ENCODE data around the gene RGL4. TPM values are rescaled to one million over a fixed set of nuclear protein-coding genes. Genes with fewer than 3 reads are reported as not detected.

RGL4 gene
- total and polyA plus RNA-seq, 2 donors from 2014 or later: 0.60 to 0.80 TPM

- FAIRE-seq: no peak
- Histone ChIP-seq H3K4me1 (ENCODE audit: control insufficient read depth in 2 of 3, insufficient read depth in 2 of 3, low read depth in 1 of 3, low read length in 3 of 3) (peaks cover 0 to 6% (median 0%) of the 10 kb centered on the region in 3 donors), H3K9me3 (ENCODE audit: control insufficient read depth in 2 of 3, insufficient read depth in 1 of 3, low read length in 3 of 3) (no peaks in the 10 kb centered on the region), H3K4me3 (ENCODE audit: low read length in 3 of 3) (no peak overlapping the region), H3K27ac (ENCODE audit: low read depth in 2 of 2, low read length in 2 of 2) (no peak overlapping the region), H3K9ac (ENCODE audit: low read length in 3 of 3) (no peak overlapping the region), H3K27me3 (ENCODE audit: control insufficient read depth, insufficient read depth, low read length) (no peaks in the 10 kb centered on the region), H3K36me3 (ENCODE audit: control insufficient read depth in 2 of 3, insufficient read depth in 3 of 3, low read length in 3 of 3) (peaks cover 0 to 23% (median 19%) of the 10 kb centered on the region in 3 donors)
- no peak for TF ChIP-seq CTCF (IDR thresholded peaks at IDR 0.05; ENCODE audit: borderline replicate concordance, extremely low read depth, insufficient read depth)
- intact Hi-C loops (cut with DNase I): no loop called here
- DNase-seq: no peak
These were observed 2.7 kb upstream of the RGL4 start for GRCh38 chr22:23688121-23688520.

GRCh38 chr22:23688571-23688970 lies 2.2 kb upstream of the RGL4 start:
- intact Hi-C loops (cut with DNase I): no loop called here
- H3K27me3 ChIP-seq (ENCODE audit: control insufficient read depth, insufficient read depth, low read length): no peaks in the 10 kb centered on the region
- FAIRE-seq: no peak
- no peaks in the 10 kb centered on the region for H3K9me3 ChIP-seq (ENCODE audit: control insufficient read depth in 2 of 3, insufficient read depth in 1 of 3, low read length in 3 of 3)
- peaks cover 0 to 22% (median 20%) of the 10 kb centered on the region in 3 donors for H3K36me3 ChIP-seq (ENCODE audit: control insufficient read depth in 2 of 3, insufficient read depth in 3 of 3, low read length in 3 of 3)
- no peak overlapping the region for H3K9ac ChIP-seq (ENCODE audit: low read length in 3 of 3)
- no peak for DNase-seq
- H3K4me3 ChIP-seq (ENCODE audit: low read length in 3 of 3): no peak overlapping the region
- no peak for TF ChIP-seq CTCF (IDR thresholded peaks at IDR 0.05; ENCODE audit: borderline replicate concordance, extremely low read depth, insufficient read depth)
- H3K4me1 ChIP-seq (ENCODE audit: control insufficient read depth in 2 of 3, insufficient read depth in 2 of 3, low read depth in 1 of 3, low read length in 3 of 3): peaks cover 0 to 6% (median 0%) of the 10 kb centered on the region in 3 donors
- H3K27ac ChIP-seq (ENCODE audit: low read depth in 2 of 2, low read length in 2 of 2): no peak overlapping the region

GRCh38 chr22:23689414-23689813 lies 1.4 kb upstream of the RGL4 start:
- Histone ChIP-seq H3K4me1 (ENCODE audit: control insufficient read depth in 2 of 3, insufficient read depth in 2 of 3, low read depth in 1 of 3, low read length in 3 of 3) (peaks cover 0 to 6% (median 0%) of the 10 kb centered on the region in 3 donors), H3K27me3 (ENCODE audit: control insufficient read depth, insufficient read depth, low read length) (no peaks in the 10 kb centered on the region), H3K4me3 (ENCODE audit: low read length in 3 of 3) (no peak overlapping the region), H3K36me3 (ENCODE audit: control insufficient read depth in 2 of 3, insufficient read depth in 3 of 3, low read length in 3 of 3) (peaks cover 0 to 31% (median 25%) of the 10 kb centered on the region in 3 donors), H3K27ac (ENCODE audit: low read depth in 2 of 2, low read length in 2 of 2) (no peak overlapping the region), H3K9me3 (ENCODE audit: control insufficient read depth in 2 of 3, insufficient read depth in 1 of 3, low read length in 3 of 3) (no peaks in the 10 kb centered on the region), H3K9ac (ENCODE audit: low read length in 3 of 3) (no peak overlapping the region)
- intact Hi-C loops (cut with DNase I): no loop called here
- no peak for DNase-seq
- no peak for TF ChIP-seq CTCF (IDR thresholded peaks at IDR 0.05; ENCODE audit: borderline replicate concordance, extremely low read depth, insufficient read depth)
- FAIRE-seq: no peak
